A673 (cell line): Measurements from ENCODE around the gene YIPF1. TPM values are rescaled to one million over a fixed set of nuclear protein-coding genes. Genes with fewer than 3 reads are reported as not detected.

ENCODE experiments used
- BruUV-seq: library from RNA; stranded (reverse); fragments of 400-500 nt; replicated peaks from 2 replicates; lab custom pipeline; 2021; lab: Mats Ljungman, UMichigan
- CTCF ChIA-PET: fragments of 300-600 bp; sonication (Branson Sonifier 250); formaldehyde crosslinking; loops from one replicate; lab custom pipeline; 2022; ENCODE audit warnings: antibody characterized with exemption; lab: Charles Lee
- POLR2A ChIA-PET: fragments of 300-600 bp; sonication (Branson Sonifier 250); formaldehyde crosslinking; loops from one replicate; lab custom pipeline; 2022; ENCODE audit warnings: antibody characterized with exemption; ENCODE audit not compliant: low non-redundant PET; lab: Charles Lee
- DNase-seq: peaks from one replicate; pipeline ENCODE4 v3.0.0-alpha.2; 2015; ENCODE audit warnings: low spot score
- H3K27ac ChIP-seq: fragments of 200-600 bp; sonication (generic); 2 replicates; pipeline ENCODE4 v1.5.1; 2016; ENCODE audit warnings: mixed run types, low read depth, mild to moderate bottlenecking, mixed read lengths, antibody characterized with exemption, low read length; ENCODE audit not compliant: poor library complexity, severe bottlenecking
- H3K27me3 ChIP-seq: fragments of 200-600 bp; sonication (generic); replicated peaks from 2 replicates; pipeline ENCODE4 v1.6.1; 2017; ENCODE audit warnings: mixed run types, low read depth, mild to moderate bottlenecking, mixed read lengths, antibody characterized with exemption, low read length; ENCODE audit not compliant: insufficient read depth, poor library complexity
- H3K36me3 ChIP-seq: fragments of 200-600 bp; sonication (generic); 2 replicates; pipeline ENCODE4 v1.6.1; 2016; ENCODE audit warnings: mixed run types, mild to moderate bottlenecking, mixed read lengths, antibody characterized with exemption, low read length; ENCODE audit not compliant: insufficient read depth, poor library complexity, severe bottlenecking
- H3K4me1 ChIP-seq: fragments of 200-600 bp; sonication (generic); 2 replicates; pipeline ENCODE4 v1.6.1; 2017; ENCODE audit warnings: mixed run types, mild to moderate bottlenecking, mixed read lengths, antibody characterized with exemption, low read length; ENCODE audit not compliant: insufficient read depth, poor library complexity, severe bottlenecking
- H3K4me3 ChIP-seq: fragments of 200-600 bp; sonication (generic); 2 replicates; pipeline ENCODE4 v1.5.1; 2016; ENCODE audit warnings: low read depth, mixed run types, mild to moderate bottlenecking, mixed read lengths, low read length; ENCODE audit not compliant: poor library complexity, severe bottlenecking
- H3K9me3 ChIP-seq: fragments of 200-600 bp; sonication (generic); 2 replicates; pipeline ENCODE4 v1.6.1; 2016; ENCODE audit warnings: mixed run types, low read depth, mild to moderate bottlenecking, mixed read lengths, antibody characterized with exemption, low read length; ENCODE audit not compliant: poor library complexity, severe bottlenecking
- EZH2 ChIP-seq: fragments of 200-600 bp; sonication (generic); IDR thresholded peaks from 2 replicates; pipeline ENCODE4 v1.6.1; 2017; ENCODE audit warnings: borderline replicate concordance, low read depth, mild to moderate bottlenecking, mixed read lengths, antibody characterized with exemption, low read length; ENCODE audit not compliant: poor library complexity, severe bottlenecking
- intact Hi-C: fragments of 100-400 bp; cut with micrococcal nuclease; formaldehyde crosslinking; loops from one replicate; pipeline ENCODE4 v1.10.0; 2022; ENCODE audit not compliant: unreplicated experiment
- total RNA-seq: library from RNA; stranded (reverse); gene quantifications from 2 replicates; pipeline ENCODE4 v1.2.3, GENCODE V29; 2021
- TF ChIP-seq, protein P1 (sequence below): fragments of 300-800, 200-600 bp; sonication (generic); conservative IDR thresholded peaks from 2 replicates; pipeline ENCODE4 v1.5.1; 2017; ENCODE audit warnings: low read depth, mild to moderate bottlenecking, antibody characterized with exemption, low read length, moderate library complexity, mixed read lengths

Gene YIPF1
- total RNA-seq, 1 experiment from 2014 or later, result 8.5 TPM

DNA sequence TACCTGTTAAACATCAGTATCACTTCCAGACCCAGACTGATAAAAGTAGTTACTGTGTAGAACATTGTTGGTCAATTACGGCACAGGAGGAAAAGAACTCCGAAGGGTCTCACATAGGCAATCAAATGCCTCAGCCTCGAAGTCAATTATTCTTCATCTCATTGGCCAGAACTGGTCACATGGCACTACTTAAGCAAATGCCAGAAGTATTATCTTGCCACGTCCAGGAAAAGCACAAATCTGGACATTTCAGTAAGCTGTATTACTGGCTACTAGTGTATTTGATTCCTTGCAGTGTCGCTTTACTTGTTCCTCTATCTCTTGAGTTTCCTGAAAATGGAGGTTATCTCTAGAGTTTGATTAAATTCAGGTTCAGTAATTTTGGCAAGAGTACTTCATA, 28.7 kb upstream of the YIPF1 start:
- intact Hi-C loops, result no loop called here
- BruUV-seq, result no TSS peak
- DNase-seq, result no peak
- H3K4me3 ChIP-seq, result no peak overlapping the region
- H3K36me3 ChIP-seq, result no peaks in the 10 kb centered on the region
- no peaks in the 10 kb centered on the region for H3K27me3 ChIP-seq
- CTCF ChIA-PET, result no interaction called here
- H3K27ac ChIP-seq, result no peak overlapping the region
- TF ChIP-seq EZH2, result no peak
- TF ChIP-seq, protein P1, sequence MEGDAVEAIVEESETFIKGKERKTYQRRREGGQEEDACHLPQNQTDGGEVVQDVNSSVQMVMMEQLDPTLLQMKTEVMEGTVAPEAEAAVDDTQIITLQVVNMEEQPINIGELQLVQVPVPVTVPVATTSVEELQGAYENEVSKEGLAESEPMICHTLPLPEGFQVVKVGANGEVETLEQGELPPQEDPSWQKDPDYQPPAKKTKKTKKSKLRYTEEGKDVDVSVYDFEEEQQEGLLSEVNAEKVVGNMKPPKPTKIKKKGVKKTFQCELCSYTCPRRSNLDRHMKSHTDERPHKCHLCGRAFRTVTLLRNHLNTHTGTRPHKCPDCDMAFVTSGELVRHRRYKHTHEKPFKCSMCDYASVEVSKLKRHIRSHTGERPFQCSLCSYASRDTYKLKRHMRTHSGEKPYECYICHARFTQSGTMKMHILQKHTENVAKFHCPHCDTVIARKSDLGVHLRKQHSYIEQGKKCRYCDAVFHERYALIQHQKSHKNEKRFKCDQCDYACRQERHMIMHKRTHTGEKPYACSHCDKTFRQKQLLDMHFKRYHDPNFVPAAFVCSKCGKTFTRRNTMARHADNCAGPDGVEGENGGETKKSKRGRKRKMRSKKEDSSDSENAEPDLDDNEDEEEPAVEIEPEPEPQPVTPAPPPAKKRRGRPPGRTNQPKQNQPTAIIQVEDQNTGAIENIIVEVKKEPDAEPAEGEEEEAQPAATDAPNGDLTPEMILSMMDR, result no peak
- H3K4me1 ChIP-seq, result no peaks in the 10 kb centered on the region
- POLR2A ChIA-PET, result no interaction called here
- no peaks in the 10 kb centered on the region for H3K9me3 ChIP-seq

DNA sequence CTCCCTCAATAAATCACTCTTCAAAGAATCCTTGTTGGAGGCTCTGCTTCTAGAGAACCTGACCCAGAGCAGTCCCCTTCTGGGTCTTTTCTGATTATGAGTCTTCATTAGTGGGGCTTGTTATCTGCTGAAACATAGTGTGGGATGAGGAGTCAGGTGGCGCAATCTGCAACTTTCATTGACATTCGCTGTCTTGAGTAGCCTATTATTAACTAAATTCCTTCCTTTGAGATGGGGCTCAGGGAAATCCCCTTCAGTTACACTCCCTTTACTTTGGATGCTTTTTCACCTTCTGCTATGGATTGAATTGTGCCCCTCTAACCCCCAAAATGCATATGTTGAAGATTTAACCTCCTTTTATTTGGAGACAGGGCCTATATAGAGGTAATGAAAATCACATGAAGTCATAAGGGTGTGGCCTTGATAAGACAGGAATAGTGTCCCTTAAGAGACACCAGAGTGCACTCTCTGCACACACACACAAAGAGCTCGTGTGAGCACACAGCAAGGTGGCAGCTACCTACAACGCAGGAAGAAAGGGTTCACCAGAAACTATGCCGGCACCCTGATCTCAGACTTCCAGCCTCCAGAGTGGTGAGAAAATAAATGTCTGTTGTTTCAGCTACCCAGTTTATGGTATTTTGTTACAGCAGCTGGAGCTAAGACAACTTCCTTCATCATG, 23.9 kb upstream of the YIPF1 start:
- CTCF ChIA-PET, result no interaction called here
- BruUV-seq, result no TSS peak
- H3K27ac ChIP-seq, result no peak overlapping the region

DNA sequence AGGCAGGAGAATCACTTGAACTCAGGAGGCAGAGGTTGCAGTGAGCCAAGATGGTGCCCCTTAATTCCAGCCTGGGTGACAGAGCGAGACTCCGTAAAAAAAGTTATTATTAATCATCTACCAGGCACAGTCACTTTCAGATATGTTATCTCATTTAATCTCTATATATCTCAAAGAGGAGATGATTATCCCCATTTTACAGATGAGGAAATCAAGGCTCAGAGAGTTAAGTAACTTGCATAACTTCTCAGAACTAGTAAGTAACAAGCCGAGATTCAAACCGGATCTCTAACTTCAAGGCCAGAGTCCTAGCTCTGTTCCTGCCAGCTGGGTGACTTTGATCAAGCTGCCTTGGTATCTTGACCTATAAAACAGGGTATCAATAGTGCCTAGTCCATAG, 21.8 kb upstream of the YIPF1 start:
- Histone ChIP-seq H3K36me3 (no peaks in the 10 kb centered on the region), H3K27ac (no peak overlapping the region), H3K4me1 (no peaks in the 10 kb centered on the region), H3K27me3 (no peaks in the 10 kb centered on the region), H3K9me3 (no peaks in the 10 kb centered on the region), H3K4me3 (no peak overlapping the region)
- CTCF ChIA-PET, result no interaction called here
- no peak for TF ChIP-seq EZH2
- TF ChIP-seq, protein P1, result no peak
- DNase-seq, result no peak
- BruUV-seq, result no TSS peak
- POLR2A ChIA-PET, result no interaction called here
- intact Hi-C loops, result no loop called here

More for the DNA sequence above, 23.9 kb upstream of the YIPF1 start:
- intact Hi-C loops, result no loop called here
- no peak for DNase-seq
- no peaks in the 10 kb centered on the region for H3K36me3 ChIP-seq
- POLR2A ChIA-PET, result interaction anchor here (0.5 kb wide), 1 partner anchor 867 kb away, joined by 6 read pairs; no protein-coding TSS in a partner anchor
- no peak overlapping the region for H3K4me3 ChIP-seq
- H3K27me3 ChIP-seq, result no peaks in the 10 kb centered on the region
- no peaks in the 10 kb centered on the region for H3K4me1 ChIP-seq
- TF ChIP-seq, protein P1, result no peak
- no peak for TF ChIP-seq EZH2
- no peaks in the 10 kb centered on the region for H3K9me3 ChIP-seq
